ENCODE data around the gene TMEM59L. TPM values are rescaled to one million over a fixed set of nuclear protein-coding genes. Genes with fewer than 3 reads are reported as not detected.

Gene TMEM59L
- total RNA-seq, 2 donors from 2014 or later: 0.49 to 2.0 TPM

DNA sequence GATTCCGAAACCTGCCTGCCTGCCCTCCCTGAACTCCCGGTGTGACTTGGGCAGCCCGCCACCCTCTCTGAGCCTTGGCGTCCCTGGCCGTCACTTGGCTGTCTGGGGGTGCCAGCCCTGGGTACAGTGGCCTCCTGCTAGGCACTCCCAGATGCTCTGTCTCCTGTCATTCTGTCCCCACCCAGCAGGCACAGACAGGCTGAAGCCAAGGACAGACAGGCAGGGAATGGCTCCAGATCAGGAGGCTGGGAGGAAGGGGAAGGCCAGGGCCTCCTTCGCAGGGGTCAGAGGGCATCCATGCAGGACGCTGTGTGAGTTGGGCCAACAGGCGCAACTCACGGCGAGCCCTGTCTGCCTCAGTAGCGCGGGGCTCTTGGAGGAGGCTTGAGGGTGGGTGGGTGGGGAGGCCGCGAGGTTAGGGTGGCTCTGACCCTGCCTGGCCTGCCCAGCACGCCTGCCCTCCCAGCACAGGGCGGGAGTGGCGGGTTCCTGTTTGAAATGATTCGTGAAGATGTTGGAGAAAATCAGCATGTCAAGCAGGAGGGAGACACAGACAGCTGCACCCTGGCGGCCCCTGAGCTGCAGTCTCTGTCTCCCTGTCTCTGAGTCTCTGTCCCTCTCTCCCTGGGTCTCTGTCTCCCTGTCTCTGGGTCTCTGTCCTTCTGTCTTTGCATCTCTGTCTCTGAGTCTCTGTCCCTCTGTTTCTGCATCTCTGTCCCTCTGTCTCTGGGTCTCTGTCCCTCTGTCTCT is 43.8 kb downstream of the TMEM59L start:
- ATAC-seq (replicated peaks in 1 of 2) (no peak), DNase-seq (no peak)
- Mint-ChIP-seq H3K27ac (no peak overlapping the region), H3K4me1 (ENCODE audit: low read depth) (no peaks in the 10 kb centered on the region), H3K27me3 (ENCODE audit: low read depth) (no peaks in the 10 kb centered on the region), H3K9me3 (peaks cover 0 to 3% of the 10 kb centered on the region in 2 donors), H3K36me3 (ENCODE audit: insufficient read depth in 2 of 2) (peaks cover 0 to 1% of the 10 kb centered on the region in 2 donors), H3K4me3 (no peak overlapping the region)

DNA sequence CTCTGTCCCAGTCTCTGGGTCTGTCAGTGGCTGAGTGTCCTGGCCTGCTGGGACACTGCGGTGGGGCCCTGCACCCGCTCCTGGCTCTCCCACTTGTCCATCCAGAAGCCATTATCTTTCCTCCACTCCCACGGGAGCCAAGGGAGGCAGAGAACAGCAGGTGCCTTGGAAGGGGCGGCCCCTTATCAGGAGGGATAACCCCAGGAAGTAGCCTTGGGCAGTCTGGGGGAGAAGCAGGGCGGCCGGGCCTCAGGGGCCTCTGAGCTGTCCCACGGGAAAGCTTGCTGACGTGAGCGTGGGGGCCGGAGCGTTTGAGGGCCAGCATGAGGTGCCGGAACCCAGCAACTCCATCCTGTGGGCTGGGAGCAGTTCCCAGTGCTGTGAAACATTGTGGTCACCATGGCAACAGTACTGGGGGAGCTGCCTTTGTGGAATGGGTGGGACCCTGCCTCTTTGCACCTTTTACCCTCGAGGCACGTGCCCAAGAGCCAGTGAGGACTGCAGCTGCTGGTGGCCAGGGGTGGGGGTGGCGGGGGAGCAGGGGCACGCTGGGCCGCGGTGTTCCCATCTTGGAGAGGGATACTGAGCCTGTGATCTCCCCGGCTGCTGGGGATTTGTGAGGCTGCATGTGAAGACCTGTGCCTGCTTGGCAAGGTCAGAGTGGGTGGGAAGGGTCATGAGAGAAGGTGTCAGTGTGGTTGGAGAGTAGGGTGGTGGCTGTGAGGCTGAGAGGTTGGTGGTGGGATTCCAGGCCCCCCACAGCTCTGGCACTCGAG is 45.1 kb downstream of the TMEM59L start:
- Mint-ChIP-seq H3K4me1 (ENCODE audit: low read depth) (no peaks in the 10 kb centered on the region), H3K27me3 (ENCODE audit: low read depth) (no peaks in the 10 kb centered on the region), H3K4me3 (no peak overlapping the region), H3K9me3 (peaks cover 0 to 3% of the 10 kb centered on the region in 2 donors), H3K36me3 (ENCODE audit: insufficient read depth in 2 of 2) (peaks cover 0 to 1% of the 10 kb centered on the region in 2 donors), H3K27ac (no peak overlapping the region)
- DNase-seq (no peak), ATAC-seq (replicated peaks in 1 of 2) (no peak)

DNA sequence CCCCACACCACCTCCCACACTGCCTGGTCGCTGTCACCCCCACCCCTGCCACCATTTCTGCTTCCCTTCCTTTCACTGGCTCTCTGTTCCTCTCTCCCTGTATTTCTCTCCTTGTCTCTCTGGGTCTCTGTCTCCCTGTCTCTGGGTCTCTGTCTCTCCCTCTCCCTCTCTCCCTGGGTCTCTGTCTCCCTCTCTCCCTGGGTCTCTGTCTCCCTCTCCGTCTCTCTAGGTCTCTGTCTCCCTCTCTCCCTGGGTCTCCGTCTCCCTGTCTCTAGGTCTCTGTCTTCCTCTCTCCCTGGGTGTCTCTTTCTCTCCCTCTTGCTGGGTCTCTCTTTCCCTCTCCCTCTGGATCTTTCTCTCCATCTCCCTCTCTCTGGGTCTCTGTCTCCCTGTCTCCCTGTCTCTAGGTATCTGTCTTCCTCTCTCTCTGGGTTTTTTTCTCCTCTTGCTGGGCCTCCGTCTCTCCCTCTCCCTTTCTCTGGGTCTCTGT is 45.7 kb downstream of the TMEM59L start:
- DNase-seq (no peak), ATAC-seq (replicated peaks in 1 of 2) (no peak)
- Mint-ChIP-seq H3K4me3 (no peak overlapping the region), H3K36me3 (ENCODE audit: insufficient read depth in 2 of 2) (peaks cover 0 to 1% of the 10 kb centered on the region in 2 donors), H3K27ac (no peak overlapping the region), H3K27me3 (ENCODE audit: low read depth) (no peaks in the 10 kb centered on the region), H3K4me1 (ENCODE audit: low read depth) (peaks cover 4% of the 10 kb centered on the region), H3K9me3 (peaks cover 0 to 3% of the 10 kb centered on the region in 2 donors)

DNA sequence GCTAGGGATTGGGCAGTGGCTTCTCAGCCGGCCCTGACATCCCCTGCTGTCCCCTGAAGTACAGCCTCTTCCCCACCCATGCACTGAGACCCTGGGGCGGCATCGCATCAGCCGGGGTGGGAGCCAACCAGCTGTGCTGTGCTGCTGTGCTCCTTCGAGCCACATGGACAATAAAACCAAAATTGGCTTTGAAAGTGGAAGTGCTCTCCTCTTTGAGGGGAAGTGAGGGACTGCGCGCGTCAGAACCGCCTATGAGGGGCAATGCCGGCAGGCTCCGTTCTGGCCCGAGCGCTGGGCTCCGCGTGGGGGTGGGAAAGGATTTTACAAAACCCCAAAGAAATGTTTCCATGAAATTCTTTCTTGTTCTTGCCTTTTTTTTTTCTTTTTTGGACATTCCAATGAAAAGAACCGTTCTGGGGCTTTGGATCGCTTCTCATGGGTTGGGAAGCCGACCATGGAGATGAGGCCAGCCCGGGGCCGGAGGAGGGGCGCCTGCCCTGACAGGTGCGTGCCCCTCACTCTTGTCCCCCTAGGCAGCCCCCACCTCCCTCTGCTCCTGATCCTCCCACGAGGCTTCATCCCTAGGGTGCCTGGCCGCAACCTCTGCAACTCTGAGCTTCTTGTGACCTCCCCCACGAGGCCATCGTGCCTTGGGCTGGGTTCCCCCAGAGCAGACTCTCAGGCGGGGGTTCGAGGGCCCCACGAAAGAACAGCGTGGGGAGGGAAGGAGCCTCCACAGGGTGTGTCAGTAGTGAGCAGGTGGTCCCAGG is 46.8 kb downstream of the TMEM59L start:
- Mint-ChIP-seq H3K9me3 (no peaks in the 10 kb centered on the region), H3K36me3 (ENCODE audit: insufficient read depth in 2 of 2) (no peaks in the 10 kb centered on the region), H3K4me1 (ENCODE audit: low read depth) (peaks cover 13% of the 10 kb centered on the region), H3K27me3 (ENCODE audit: low read depth) (no peaks in the 10 kb centered on the region), H3K4me3 (no peak overlapping the region), H3K27ac (no peak overlapping the region)
- DNase-seq: no peak
- ATAC-seq (replicated peaks in 1 of 2): no peak

DNA sequence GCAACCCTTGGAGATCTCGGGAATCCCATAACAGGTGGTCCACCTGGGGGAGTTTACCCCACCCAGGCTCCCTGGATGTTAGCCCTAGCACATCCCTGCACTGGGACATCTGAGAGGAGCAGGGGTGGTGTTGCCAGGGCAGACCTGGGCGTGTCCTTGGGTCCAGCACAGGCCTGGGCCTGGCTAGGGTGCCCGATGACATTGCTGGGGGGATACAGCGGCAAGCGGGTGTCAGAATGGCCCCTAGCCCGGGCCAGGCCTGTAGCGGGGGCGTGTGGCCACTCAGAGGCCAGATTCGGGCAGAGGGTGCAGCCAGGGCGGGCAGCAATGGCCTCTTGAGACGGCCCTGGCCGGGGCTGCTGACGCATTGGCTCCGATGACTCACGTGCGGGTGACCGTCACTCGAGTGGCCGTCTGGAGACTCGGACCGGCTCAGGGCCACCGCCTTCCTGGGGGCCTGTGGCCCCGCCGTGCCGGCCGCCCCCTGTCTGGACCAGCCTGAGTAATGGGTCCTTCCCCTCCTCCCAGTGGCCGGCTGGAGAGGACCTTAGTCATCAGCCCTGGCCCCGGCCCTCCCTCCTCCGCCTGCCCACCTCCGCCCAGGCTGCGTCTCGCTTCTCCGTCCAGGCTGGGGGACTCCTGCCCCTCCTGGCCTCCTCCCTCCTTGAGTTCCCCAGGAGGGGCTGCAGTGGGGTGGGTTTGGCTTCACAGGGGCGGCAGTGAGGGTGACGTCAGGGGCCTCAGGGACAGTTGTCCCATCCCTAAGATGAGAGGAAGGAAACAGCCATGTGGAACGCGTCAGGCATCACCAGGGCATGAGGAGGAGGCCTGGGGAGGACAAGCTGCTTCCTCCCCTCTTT is 47.6 kb downstream of the TMEM59L start:
- Mint-ChIP-seq H3K27ac (no peak overlapping the region), H3K36me3 (ENCODE audit: insufficient read depth in 2 of 2) (no peaks in the 10 kb centered on the region), H3K4me3 (no peak overlapping the region), H3K4me1 (ENCODE audit: low read depth) (peaks cover 13% of the 10 kb centered on the region), H3K9me3 (no peaks in the 10 kb centered on the region), H3K27me3 (ENCODE audit: low read depth) (no peaks in the 10 kb centered on the region)
- ATAC-seq (replicated peaks in 1 of 2) (no peak), DNase-seq (no peak)

DNA sequence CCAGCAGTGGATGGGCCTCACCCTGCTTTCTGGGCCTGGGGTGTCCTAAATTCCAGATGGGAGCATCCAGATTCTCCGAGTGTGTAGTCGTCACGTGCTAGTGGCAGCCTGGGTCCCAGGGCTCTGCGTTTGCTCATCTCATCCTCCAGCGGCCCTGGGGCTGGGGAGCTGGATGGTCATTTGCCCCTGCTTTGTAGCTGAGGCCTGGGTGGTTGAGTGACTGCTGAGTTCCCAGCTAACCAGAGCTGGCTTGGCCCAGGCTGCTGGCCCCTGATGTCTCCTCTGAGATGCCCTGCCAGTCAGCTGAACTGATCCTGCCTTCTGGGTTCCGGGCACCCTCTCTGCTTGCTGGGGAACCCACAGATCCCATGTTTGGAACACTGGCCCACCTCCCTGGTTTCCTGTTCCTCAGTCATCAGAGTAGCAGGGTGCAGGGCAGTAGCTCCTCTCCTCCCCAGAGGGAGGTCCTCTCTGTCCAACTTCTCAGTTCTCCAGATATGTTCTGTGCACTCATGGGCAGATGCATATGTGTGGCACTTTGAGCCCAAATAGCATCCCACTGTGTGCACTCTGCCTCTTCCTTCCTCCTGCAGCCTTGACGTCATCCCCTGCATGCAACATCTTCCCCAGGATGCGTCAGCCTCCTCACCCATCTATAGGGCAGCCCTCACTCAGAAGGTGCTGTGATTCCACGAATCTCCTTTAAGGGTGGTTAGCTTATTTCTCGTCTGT is 48.4 kb downstream of the TMEM59L start:
- DNase-seq (no peak), ATAC-seq (replicated peaks in 1 of 2) (no peak)
- Mint-ChIP-seq H3K4me3 (no peak overlapping the region), H3K36me3 (ENCODE audit: insufficient read depth in 2 of 2) (no peaks in the 10 kb centered on the region), H3K4me1 (ENCODE audit: low read depth) (peaks cover 13% of the 10 kb centered on the region), H3K27me3 (ENCODE audit: low read depth) (no peaks in the 10 kb centered on the region), H3K9me3 (no peaks in the 10 kb centered on the region), H3K27ac (no peak overlapping the region)

DNA sequence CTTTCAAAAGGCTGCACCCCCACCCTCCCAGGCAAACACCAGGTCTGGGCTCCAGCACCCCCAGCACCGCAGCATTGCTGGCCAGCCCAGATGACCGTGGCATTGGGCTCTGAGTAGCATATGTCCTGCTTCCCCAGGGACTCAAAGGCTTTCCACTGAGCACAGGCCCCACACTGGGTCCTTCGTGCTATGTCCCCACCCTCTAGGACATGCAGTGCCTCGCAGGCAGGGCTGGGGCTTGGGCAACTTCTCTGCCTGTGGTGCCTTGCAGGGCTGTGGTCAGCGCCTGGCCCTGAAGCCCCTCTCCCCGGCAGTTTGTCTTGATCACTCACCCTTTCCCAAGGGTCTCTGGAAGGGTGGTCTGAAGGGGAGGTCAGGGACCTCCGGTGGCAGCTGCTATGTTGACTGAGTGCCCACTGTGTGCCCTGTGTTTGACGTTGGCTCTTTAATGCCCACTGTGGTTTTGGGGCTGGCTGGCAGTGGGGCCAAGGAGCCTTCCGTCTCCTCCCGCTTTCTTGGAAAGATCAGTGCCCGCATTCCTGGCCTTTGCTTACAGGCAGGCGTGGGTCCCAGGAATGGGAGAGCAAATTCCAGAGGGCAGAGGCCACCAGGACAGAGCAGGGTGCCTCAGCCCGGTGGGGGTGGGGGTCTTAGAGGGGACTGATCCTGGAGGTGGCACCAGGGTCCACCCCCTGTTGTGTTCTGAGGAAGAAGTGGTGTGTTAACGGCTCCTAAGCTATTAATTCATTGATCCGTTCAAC is 50.5 kb downstream of the TMEM59L start:
- Mint-ChIP-seq H3K9me3 (no peaks in the 10 kb centered on the region), H3K36me3 (ENCODE audit: insufficient read depth in 2 of 2) (no peaks in the 10 kb centered on the region), H3K27me3 (ENCODE audit: low read depth) (no peaks in the 10 kb centered on the region), H3K4me1 (ENCODE audit: low read depth) (peaks cover 13% of the 10 kb centered on the region), H3K4me3 (no peak overlapping the region), H3K27ac (no peak overlapping the region)
- ATAC-seq (replicated peaks in 1 of 2): no peak
- DNase-seq: no peak

DNA sequence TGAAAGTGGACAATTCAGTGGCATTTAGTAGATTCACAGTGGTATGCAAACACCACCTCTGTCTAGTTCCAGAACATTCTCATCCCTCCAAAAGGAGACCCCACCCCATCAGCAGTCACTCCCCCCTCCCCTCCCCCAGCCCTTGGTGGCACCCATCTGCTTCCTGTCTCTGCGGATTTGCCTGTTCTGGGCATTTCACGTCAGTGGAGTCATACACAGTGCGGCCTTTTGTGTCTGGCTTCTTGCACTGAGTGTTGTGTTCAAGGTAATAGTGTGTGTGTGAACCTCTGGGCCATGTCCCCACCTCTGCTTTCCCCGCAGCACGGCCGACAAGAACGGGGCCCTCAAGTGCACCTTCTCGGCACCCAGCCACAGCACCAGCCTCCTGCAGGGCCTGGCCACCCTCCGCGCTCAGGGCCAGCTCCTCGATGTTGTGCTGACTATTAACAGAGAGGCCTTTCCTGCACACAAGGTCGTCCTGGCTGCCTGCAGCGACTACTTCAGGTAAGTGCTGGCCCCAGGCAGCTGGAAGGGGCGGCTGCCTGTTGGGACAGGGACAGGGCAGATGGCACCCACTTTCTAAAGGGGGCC is 51.4 kb downstream of the TMEM59L start:
- peaks cover 13% of the 10 kb centered on the region for H3K4me1 Mint-ChIP-seq (ENCODE audit: low read depth)
- H3K27me3 Mint-ChIP-seq (ENCODE audit: low read depth): no peaks in the 10 kb centered on the region
- no peak overlapping the region for H3K27ac Mint-ChIP-seq
- H3K9me3 Mint-ChIP-seq: no peaks in the 10 kb centered on the region
- peak in 1 of 2 donors; percentile 72 for ATAC-seq (replicated peaks in 1 of 2)
- peak; percentile 6 to 15 for DNase-seq
- no peaks in the 10 kb centered on the region for H3K36me3 Mint-ChIP-seq (ENCODE audit: insufficient read depth in 2 of 2)
- H3K4me3 Mint-ChIP-seq: peak overlapping the region in 1 of 2 donors; percentile 55

DNA sequence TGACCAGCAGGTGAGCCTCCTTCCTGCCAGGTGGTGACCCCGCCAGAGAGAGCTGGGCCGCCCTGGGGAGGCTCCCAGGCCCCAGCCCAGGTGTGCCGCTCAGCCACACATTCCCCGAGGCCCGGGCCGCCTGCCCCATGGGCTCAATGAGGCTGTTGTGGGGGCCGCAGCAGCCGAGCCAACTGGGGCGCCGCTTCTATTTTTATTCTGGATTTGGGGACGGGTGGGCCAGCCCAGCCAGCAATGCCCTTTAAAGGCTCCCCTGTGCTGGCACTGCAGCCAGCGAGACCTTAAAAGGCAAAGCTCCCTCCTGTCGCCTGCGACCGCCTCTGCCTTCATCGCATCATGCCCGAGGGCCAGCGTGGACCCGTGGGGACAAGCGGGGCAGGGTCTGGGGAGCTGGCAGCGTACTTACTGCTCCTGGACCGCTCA is 53.1 kb downstream of the TMEM59L start:
- Mint-ChIP-seq H3K27me3 (ENCODE audit: low read depth) (no peaks in the 10 kb centered on the region), H3K9me3 (no peaks in the 10 kb centered on the region), H3K4me1 (ENCODE audit: low read depth) (peaks cover 13% of the 10 kb centered on the region), H3K27ac (no peak overlapping the region), H3K36me3 (ENCODE audit: insufficient read depth in 2 of 2) (no peaks in the 10 kb centered on the region), H3K4me3 (no peak overlapping the region)
- ATAC-seq (replicated peaks in 1 of 2) (no peak), DNase-seq (no peak)

DNA sequence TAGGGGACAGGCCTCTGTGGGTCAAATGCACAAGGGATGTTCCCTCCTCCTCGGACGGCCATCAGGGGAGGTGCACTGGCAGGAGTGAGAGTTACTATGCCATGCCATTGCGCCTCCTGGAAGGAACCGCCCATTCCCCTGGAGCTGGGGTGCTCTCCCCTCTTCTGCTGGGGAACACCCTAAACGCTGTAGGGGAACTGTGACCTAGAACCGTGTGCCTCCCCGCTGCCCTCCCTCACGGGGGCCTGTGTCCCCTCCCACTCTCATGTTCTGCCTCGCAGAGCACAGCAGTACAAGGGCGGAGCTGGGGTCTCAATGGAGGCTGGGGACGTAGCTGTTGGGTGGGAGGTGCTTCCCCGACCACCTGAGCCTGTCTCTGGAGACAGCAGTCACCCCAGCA is 53.6 kb downstream of the TMEM59L start:
- H3K9me3 Mint-ChIP-seq: no peaks in the 10 kb centered on the region
- H3K4me3 Mint-ChIP-seq: no peak overlapping the region
- no peak overlapping the region for H3K27ac Mint-ChIP-seq
- DNase-seq (no peak), ATAC-seq (replicated peaks in 1 of 2) (no peak)
- H3K36me3 Mint-ChIP-seq (ENCODE audit: insufficient read depth in 2 of 2): no peaks in the 10 kb centered on the region
- H3K4me1 Mint-ChIP-seq (ENCODE audit: low read depth): peaks cover 13% of the 10 kb centered on the region
- no peaks in the 10 kb centered on the region for H3K27me3 Mint-ChIP-seq (ENCODE audit: low read depth)

DNA sequence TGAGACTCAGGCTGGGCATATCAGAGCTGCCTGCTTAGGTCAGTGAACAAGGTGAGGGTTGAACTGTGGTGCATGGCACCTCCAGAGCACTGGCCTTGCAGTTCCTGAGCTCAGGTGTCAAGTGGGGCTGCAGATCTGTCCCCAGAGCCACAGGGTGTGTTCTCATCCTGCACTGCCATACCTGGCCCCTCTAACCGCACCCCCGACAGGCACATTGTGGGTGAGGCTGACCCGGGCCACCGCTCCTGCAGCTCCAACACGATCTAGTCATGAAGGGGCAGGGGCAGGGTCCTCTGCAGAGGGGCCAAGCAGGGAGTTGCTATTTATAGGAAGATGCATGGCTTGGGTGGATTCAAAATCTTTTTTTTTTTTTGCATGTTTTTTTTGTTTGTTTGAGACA is 54.1 kb downstream of the TMEM59L start:
- no peaks in the 10 kb centered on the region for H3K9me3 Mint-ChIP-seq
- H3K4me3 Mint-ChIP-seq: no peak overlapping the region
- DNase-seq (no peak), ATAC-seq (replicated peaks in 1 of 2) (no peak)
- peaks cover 13% of the 10 kb centered on the region for H3K4me1 Mint-ChIP-seq (ENCODE audit: low read depth)
- no peak overlapping the region for H3K27ac Mint-ChIP-seq
- H3K36me3 Mint-ChIP-seq (ENCODE audit: insufficient read depth in 2 of 2): no peaks in the 10 kb centered on the region
- no peaks in the 10 kb centered on the region for H3K27me3 Mint-ChIP-seq (ENCODE audit: low read depth)
